Testis (tissue), 3 donors: ENCODE results near the gene TRAK1. TPM values are rescaled to one million over a fixed set of nuclear protein-coding genes. Genes with fewer than 3 reads are reported as not detected.

Source experiments
- DNase-seq: peaks from one replicate; pipeline ENCODE4 v3.0.0-alpha.2; 2019
- H3K27ac ChIP-seq, 2 donors: fragments of 200-600 bp; sonication (generic); one replicate each; pipeline ENCODE4 v1.5.1; 2019
- H3K27me3 ChIP-seq: fragments of 200-600 bp; sonication (generic); one replicate; pipeline ENCODE4 v1.5.1; 2019
- H3K36me3 ChIP-seq: fragments of 200-600 bp; sonication (generic); one replicate; pipeline ENCODE4 v1.5.1; 2017; ENCODE audit warnings: low read depth; ENCODE audit errors: missing control alignments
- H3K4me1 ChIP-seq: fragments of 200-600 bp; sonication (generic); one replicate; pipeline ENCODE4 v1.5.1; 2019
- H3K4me3 ChIP-seq, 2 donors: fragments of 200-600 bp; sonication (generic); one replicate each; pipeline ENCODE4 v1.5.1; 2017 to 2019
- H3K9me3 ChIP-seq: fragments of 200-600 bp; sonication (generic); one replicate; pipeline ENCODE4 v1.5.1; 2017
- POLR2A ChIP-seq: fragments of 450-650 bp; IDR thresholded peaks from one replicate; pipeline ENCODE4 v1.6.1; 2017; ENCODE audit warnings: antibody characterized with exemption, mild to moderate bottlenecking, moderate library complexity
- WGBS, 2 donors: methylation state at CpG; one replicate each; pipeline ENCODE4 v1.1.5; 2018; 5-methylcytosine and 5-hydroxymethylcytosine counted together
- intact Hi-C: fragments of 100-400 bp; cut with DNase I; formaldehyde crosslinking; loops from one replicate; pipeline ENCODE4 v1.15.1; 2023; ENCODE audit warnings: low total_unique reads
- polyA plus RNA-seq: library from polyadenylated mRNA; stranded (reverse); fragments of 350-450 nt; fragmentation: Illumina TruSeq; extraction: RNeasy Lipid Tissue Mini Kit (QIAGEN cat#74804); gene quantifications from one replicate; pipeline ENCODE4 v1.2.3, GENCODE V29; 2014; ENCODE audit warnings: low read depth, low replicate concordance; ENCODE audit not compliant: insufficient read depth
- total RNA-seq, 2 donors: library from RNA; depleted of rRNA; stranded (reverse); fragments of >200 nt; gene quantifications; one replicate each; pipeline ENCODE4 v1.2.3, GENCODE V29; 2016
- TF ChIP-seq, protein P1 (sequence below), 3 experiments: fragments of 450-650 bp in 2 of 3; fragments of 200-600 bp in 1 of 3; sonication (generic) in 1 of 3; IDR thresholded peaks; one replicate each; pipeline ENCODE4 v1.5.1; 2016 to 2019; ENCODE audit warnings: antibody characterized with exemption in 3 of 3, mild to moderate bottlenecking in 2 of 3, moderate library complexity in 1 of 3

The TRAK1 gene
- total and polyA plus RNA-seq, 3 donors from 2014 or later = 32.0 to 95.9 (median 94.1) TPM

DNA sequence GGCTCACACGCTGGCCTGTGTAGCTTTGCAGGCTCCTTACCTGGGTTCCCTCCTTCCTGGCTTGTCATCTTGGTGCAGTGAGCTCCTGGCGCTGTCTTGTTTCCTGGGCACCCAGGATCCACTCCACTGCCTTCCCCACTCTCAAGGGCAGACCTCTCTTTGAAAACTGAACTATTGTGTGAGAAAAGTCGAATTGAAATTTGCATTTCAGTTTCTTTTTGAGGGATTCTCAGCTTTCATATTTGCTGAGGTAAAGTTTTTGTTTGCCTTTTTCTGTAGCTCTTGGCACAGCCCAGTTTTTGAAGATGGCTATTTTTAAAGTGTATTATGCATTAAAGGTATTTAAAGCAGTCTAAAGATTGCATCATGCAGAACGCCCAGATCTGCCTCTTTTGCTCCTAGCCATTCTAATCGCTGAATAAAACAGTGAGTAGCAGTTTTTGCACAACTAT, 104.7 kb downstream of the TRAK1 start:
- Histone ChIP-seq H3K9me3 (no peaks in the 10 kb centered on the region), H3K27ac (no peak overlapping the region), H3K4me1 (peaks cover 2% of the 10 kb centered on the region), H3K27me3 (no peaks in the 10 kb centered on the region), H3K4me3 (no peak overlapping the region), H3K36me3 (no peaks in the 10 kb centered on the region)
- DNase-seq = no peak
- WGBS, 2 donors = 83 to 85% methylated on average over 5 of the region's 5 CpGs
- intact Hi-C loops = no loop called here
- TF ChIP-seq POLR2A = no peak
- TF ChIP-seq, protein P1, sequence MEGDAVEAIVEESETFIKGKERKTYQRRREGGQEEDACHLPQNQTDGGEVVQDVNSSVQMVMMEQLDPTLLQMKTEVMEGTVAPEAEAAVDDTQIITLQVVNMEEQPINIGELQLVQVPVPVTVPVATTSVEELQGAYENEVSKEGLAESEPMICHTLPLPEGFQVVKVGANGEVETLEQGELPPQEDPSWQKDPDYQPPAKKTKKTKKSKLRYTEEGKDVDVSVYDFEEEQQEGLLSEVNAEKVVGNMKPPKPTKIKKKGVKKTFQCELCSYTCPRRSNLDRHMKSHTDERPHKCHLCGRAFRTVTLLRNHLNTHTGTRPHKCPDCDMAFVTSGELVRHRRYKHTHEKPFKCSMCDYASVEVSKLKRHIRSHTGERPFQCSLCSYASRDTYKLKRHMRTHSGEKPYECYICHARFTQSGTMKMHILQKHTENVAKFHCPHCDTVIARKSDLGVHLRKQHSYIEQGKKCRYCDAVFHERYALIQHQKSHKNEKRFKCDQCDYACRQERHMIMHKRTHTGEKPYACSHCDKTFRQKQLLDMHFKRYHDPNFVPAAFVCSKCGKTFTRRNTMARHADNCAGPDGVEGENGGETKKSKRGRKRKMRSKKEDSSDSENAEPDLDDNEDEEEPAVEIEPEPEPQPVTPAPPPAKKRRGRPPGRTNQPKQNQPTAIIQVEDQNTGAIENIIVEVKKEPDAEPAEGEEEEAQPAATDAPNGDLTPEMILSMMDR (IDR thresholded peaks at IDR 0.05) = no peak

DNA sequence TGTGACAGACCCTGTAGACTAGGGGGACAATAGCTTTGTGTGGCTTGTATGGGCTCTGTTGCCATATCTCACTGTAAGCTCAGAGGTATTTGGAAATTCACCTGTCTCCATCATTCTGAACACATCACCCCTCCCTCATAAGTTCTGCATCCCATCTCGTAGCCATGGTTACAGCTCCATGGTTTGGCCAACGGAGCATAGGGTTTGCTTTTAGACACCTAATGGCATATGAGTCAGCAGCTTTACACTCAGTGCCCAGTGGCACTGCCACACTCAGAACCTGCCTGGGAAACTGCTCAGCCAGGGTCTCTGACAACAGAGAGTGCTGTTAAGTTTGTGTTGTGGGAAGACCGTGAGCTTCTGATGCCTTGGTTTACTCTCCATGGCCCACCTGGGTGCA, 107.6 kb downstream of the TRAK1 start:
- Histone ChIP-seq H3K9me3 (no peaks in the 10 kb centered on the region), H3K4me3 (no peak overlapping the region), H3K27me3 (no peaks in the 10 kb centered on the region), H3K4me1 (no peaks in the 10 kb centered on the region), H3K36me3 (no peaks in the 10 kb centered on the region), H3K27ac (no peak overlapping the region)
- intact Hi-C loops = no loop called here
- 97 to 100% methylated on average over 3 of the region's 3 CpGs for WGBS, 2 donors
- DNase-seq = no peak
- no peak for TF ChIP-seq POLR2A
- TF ChIP-seq, protein P1 (IDR thresholded peaks at IDR 0.05) = no peak

DNA sequence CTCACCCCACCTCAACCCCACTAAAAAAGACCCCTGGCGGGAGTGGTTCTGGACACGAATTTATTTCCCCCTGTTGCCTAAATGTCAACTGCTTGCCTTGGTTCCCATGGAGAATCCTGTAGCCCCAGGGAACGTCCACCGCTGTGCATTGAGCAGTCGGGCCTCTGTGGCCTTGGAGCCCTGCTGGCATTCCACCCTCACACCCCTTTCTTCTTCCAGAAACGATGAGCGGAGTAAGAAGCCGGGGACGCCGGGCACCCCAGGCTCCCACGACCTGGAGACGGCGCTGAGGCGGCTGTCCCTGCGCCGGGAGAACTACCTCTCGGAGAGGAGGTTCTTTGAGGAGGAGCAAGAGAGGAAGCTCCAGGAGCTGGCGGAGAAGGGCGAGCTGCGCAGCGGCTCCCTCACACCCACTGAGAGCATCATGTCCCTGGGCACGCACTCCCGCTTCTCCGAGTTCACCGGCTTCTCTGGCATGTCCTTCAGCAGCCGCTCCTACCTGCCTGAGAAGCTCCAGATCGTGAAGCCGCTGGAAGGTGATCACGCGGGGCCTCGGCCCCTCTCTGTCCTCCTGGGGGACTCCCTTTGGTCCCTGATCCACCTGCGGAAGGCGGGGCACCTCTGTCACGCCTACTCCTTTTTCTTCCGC, 111.2 kb downstream of the TRAK1 start:
- no peak for TF ChIP-seq POLR2A
- H3K27me3 ChIP-seq = no peaks in the 10 kb centered on the region
- WGBS, 2 donors = 91 to 93% methylated on average over 23 to 35 of the region's 35 CpGs
- H3K27ac ChIP-seq = no peak overlapping the region
- no peak overlapping the region for H3K4me3 ChIP-seq
- intact Hi-C loops = no loop called here
- no peaks in the 10 kb centered on the region for H3K4me1 ChIP-seq
- no peaks in the 10 kb centered on the region for H3K36me3 ChIP-seq
- DNase-seq = no peak
- H3K9me3 ChIP-seq = no peaks in the 10 kb centered on the region

DNA sequence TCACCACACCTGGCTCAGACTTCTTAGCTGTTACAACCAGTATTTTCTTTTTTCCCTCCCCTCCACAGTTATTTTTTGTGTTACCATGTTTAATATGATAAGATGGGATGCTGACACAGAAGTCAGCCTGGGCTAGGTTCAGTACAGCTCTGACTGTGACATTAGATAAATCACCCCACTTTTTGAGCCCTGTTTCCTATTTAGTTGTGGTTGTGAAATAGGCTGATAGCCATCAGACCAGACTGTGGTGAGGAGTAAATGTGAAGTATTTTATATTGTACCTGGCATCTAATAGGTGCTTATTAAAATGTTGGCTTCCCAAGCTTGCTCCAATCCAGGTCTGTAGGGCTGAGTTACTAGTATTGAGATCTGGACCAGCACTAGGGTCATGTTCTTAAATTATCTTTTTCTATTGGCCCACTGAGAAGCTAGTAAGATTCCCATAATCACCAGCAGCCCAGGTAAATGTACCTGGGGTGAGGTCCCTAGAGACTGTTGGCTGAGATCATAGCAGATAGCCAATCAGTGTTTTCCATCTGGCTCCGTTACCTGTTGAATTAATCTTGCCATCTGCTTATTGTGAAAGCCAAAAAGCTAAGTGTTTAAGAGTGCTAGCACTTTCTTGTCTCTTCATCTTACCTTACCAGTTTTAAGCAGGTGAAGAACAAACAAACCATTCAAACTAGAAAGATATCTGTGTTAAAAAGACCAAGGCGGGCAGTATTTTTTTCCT, 113.9 kb downstream of the TRAK1 start:
- H3K27me3 ChIP-seq = no peaks in the 10 kb centered on the region
- no peak overlapping the region for H3K27ac ChIP-seq
- no peak for DNase-seq
- H3K4me1 ChIP-seq = no peaks in the 10 kb centered on the region
- intact Hi-C loops = no loop called here
- H3K4me3 ChIP-seq = no peak overlapping the region
- no peaks in the 10 kb centered on the region for H3K9me3 ChIP-seq
- no peaks in the 10 kb centered on the region for H3K36me3 ChIP-seq
- WGBS, 2 donors = 95 to 97% methylated on average over 2 of the region's 2 CpGs
- TF ChIP-seq POLR2A = no peak
- TF ChIP-seq, protein P1 (IDR thresholded peaks at IDR 0.05) = no peak

DNA sequence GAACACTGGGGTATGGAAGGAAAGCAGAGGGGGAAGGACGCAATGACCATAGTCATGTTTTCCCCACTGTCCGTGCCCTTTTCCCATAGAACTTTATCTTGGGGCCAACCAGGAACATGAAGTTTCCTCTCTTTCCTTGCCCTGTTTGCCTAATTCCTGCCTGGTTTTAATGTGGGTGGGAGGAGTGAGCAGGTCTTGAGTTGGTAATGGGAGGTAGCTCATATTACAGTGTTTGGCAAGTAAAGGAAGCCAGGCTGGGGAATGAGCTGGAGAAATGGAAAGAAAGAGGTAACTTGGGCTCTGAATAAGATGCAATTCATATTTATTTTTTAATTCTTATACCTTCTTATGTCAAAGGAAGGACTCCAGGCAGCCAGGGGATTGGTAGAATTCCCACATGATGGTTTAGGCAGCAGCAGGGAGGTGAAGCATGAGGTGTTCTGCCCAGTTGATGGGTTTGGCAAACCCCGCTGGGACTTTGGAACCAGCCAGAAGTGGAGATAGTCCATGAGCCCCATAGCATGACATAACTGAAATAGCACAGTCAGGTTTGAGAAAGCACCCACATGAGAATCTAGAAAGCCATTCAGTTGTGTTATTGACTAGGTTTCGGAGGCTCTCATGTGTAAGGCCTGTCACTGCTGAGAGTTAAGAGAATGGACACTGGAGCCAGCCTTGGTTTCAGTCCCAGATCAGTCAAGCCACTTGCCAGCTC, 114.8 kb downstream of the TRAK1 start:
- no peak overlapping the region for H3K4me3 ChIP-seq
- H3K27me3 ChIP-seq = no peaks in the 10 kb centered on the region
- TF ChIP-seq POLR2A = no peak
- TF ChIP-seq, protein P1 (IDR thresholded peaks at IDR 0.05) = no peak
- intact Hi-C loops = no loop called here
- no peaks in the 10 kb centered on the region for H3K4me1 ChIP-seq
- H3K9me3 ChIP-seq = no peaks in the 10 kb centered on the region
- WGBS, 2 donors = 93 to 96% methylated on average over 4 of the region's 4 CpGs
- H3K27ac ChIP-seq = no peak overlapping the region
- DNase-seq = no peak
- no peaks in the 10 kb centered on the region for H3K36me3 ChIP-seq
